ENCODE results near the gene LCE1A. TPM values are rescaled to one million over a fixed set of nuclear protein-coding genes. Genes with fewer than 3 reads are reported as not detected.
A peak's percentile ranks its signal among the peaks of the same experiment; 100 is the strongest.

The LCE1A gene
- total RNA-seq, 2 donors from 2014 or later, result not detected

DNA sequence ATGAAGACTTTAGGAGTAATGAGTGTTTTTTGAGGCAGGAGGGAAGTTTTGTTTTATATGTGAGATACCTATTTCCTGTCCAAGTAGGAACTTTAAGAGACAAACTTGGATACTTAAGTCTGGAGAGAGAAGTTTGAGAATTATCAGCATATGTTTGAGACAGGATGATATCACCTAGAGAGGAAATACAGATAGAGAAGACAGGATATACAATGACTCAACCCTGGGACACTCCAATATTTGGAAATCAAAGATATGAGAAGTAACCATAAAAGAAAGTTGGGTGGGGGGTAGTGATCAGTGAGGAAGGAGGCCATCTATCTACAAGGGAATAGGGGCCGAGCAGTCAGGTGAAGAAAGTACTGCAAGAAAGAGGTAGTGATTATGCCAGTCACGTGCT, 39.0 kb downstream of the LCE1A start:
- DNase-seq, result no peak

DNA sequence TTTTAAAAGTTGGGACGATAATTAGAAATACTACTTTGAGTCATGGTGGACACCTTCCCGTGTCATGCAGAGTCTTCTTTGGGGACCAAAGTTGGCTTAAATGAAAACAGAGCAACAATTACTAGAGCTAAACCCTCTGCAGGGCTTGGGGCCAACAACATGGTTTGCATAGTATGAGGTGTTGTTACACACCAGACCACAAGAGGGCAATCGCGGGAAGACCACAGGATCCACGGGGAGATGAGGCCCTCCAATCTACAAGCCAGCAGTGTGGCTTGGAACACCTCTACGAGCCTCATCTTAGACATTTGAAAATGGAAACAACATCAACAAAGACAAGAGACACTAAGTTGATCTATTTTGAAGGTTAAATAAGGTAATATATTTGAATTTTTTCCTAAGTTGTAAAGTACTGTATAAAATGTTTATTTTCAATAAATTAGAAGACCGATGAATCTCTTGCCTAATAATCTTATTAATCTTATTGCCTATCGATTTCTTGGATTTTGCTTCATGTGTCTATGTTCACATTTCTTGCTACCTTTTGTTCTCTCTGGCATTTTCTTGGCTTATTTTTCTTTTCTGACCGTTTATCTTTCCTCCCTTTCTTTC, 42.6 kb downstream of the LCE1A start:
- Histone ChIP-seq H3K9me3 (no peaks in the 10 kb centered on the region), H3K27me3 (no peaks in the 10 kb centered on the region), H3K27ac (no peak overlapping the region), H3K9ac (ENCODE audit: low read depth in 2 of 2, low read length in 2 of 2) (no peak overlapping the region), H3K4me1 (no peaks in the 10 kb centered on the region), H3K36me3 (no peaks in the 10 kb centered on the region), H3K4me3 (no peak overlapping the region)
- intact Hi-C loops (cut with DNase I), result loop anchor here (10.0 kb wide), 1 partner anchor 355 kb away; no protein-coding TSS in a partner anchor
- DNase-seq, result peak; percentile 69
- TF ChIP-seq, protein P1, sequence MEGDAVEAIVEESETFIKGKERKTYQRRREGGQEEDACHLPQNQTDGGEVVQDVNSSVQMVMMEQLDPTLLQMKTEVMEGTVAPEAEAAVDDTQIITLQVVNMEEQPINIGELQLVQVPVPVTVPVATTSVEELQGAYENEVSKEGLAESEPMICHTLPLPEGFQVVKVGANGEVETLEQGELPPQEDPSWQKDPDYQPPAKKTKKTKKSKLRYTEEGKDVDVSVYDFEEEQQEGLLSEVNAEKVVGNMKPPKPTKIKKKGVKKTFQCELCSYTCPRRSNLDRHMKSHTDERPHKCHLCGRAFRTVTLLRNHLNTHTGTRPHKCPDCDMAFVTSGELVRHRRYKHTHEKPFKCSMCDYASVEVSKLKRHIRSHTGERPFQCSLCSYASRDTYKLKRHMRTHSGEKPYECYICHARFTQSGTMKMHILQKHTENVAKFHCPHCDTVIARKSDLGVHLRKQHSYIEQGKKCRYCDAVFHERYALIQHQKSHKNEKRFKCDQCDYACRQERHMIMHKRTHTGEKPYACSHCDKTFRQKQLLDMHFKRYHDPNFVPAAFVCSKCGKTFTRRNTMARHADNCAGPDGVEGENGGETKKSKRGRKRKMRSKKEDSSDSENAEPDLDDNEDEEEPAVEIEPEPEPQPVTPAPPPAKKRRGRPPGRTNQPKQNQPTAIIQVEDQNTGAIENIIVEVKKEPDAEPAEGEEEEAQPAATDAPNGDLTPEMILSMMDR (IDR thresholded peaks at IDR 0.05), result peak; percentile 53

More for the DNA sequence above, 39.0 kb downstream of the LCE1A start:
- Histone ChIP-seq H3K9me3 (no peaks in the 10 kb centered on the region), H3K36me3 (no peaks in the 10 kb centered on the region), H3K27ac (no peak overlapping the region), H3K27me3 (no peaks in the 10 kb centered on the region), H3K9ac (ENCODE audit: low read depth in 2 of 2, low read length in 2 of 2) (no peak overlapping the region), H3K4me1 (no peaks in the 10 kb centered on the region), H3K4me3 (no peak overlapping the region)
- intact Hi-C loops (cut with DNase I), result no loop called here
- TF ChIP-seq, protein P1 (IDR thresholded peaks at IDR 0.05), result no peak

DNA sequence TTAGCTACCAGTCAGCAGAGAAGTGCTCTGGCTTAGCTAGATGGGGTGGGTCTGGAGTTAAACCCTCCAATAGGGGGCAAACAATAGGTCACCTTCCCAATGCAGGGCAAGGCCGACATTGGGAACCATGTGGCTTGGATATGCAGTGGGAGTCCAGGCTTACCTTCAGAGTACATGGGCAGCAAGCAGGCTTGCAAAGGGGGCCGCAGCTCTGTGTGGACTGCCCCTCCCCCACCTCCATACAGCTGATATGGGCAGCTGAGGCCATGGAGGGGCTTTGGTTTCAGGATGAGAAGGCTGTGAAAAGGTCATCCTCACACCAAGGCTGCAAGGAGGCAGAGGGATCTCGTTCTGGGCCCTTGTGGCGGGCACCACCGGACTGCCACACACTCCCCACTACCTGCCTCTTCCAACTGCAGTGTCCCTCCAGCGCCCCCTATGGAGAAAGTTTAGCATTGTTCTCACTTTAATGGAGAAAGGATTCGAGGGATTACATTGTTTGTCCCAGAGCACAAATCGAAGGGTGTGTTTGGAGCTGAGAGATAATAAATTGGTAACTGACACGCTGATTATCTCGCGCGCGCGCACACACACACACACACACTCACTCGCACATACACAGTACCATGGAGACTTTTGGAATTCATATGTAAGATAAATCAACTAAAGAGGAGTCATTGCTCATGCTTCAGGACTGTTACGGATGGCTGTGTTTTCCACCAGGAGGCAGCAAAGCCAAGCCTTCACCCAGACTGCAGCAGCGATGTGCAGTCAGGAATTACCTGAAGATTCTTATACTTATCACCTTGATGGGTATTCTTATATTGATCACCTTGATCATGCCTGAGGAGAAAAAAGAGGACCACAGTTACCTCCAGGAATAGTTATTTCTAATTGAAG, 43.8 kb downstream of the LCE1A start:
- H3K9ac ChIP-seq (ENCODE audit: low read depth in 2 of 2, low read length in 2 of 2), result no peak overlapping the region
- no peaks in the 10 kb centered on the region for H3K4me1 ChIP-seq
- no peaks in the 10 kb centered on the region for H3K9me3 ChIP-seq
- H3K36me3 ChIP-seq, result no peaks in the 10 kb centered on the region
- TF ChIP-seq, protein P1 (IDR thresholded peaks at IDR 0.05), result no peak
- H3K27me3 ChIP-seq, result no peaks in the 10 kb centered on the region
- no peak for DNase-seq
- no peak overlapping the region for H3K4me3 ChIP-seq
- no peak overlapping the region for H3K27ac ChIP-seq
- intact Hi-C loops (cut with DNase I), result loop anchor here (10.0 kb wide), 1 partner anchor 354 kb away; no protein-coding TSS in a partner anchor

DNA sequence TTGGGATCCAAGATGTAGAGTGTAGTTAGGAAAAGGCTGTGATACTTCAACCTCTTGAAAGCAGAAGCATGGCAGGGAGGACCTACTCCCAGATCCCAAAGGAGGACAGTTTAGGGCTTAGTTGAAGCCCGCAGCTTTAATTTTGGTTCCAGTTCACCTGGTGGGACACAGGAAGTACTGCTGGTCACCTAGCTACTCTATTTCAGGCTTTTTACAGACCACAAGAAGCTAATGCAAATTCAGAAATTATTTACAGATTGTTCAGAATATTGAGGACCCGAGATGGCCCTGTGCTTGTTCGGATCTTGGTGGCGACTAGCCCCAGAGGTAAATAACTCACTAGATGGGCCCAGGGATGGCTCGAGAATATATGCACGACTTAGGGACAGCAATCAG, 44.5 kb downstream of the LCE1A start:
- Histone ChIP-seq H3K9ac (ENCODE audit: low read depth in 2 of 2, low read length in 2 of 2) (no peak overlapping the region), H3K27me3 (no peaks in the 10 kb centered on the region), H3K4me3 (no peak overlapping the region), H3K9me3 (no peaks in the 10 kb centered on the region), H3K27ac (no peak overlapping the region), H3K36me3 (no peaks in the 10 kb centered on the region), H3K4me1 (no peaks in the 10 kb centered on the region)
- no peak for DNase-seq
- TF ChIP-seq, protein P1 (IDR thresholded peaks at IDR 0.05), result no peak
- intact Hi-C loops (cut with DNase I), result loop anchor here (10.0 kb wide), 1 partner anchor 353 kb away; no protein-coding TSS in a partner anchor

DNA sequence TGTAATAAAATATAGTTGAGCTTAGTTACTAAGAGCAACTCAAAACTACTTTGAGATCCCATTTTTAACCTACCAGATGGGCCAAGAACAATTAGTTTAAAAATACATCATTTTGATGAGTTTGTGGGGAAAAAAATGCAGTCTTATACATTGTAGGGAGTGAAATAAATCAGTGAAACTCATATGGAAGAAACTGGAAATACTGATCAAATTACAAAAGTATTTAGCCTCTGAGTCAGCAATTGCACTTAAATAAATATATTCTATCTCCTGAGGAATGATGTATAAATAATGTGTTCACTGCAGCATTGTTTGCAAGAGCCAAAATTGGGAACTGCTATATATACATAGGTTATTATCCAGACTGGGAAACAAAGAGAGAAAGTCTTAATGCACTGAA, 46.2 kb downstream of the LCE1A start:
- Histone ChIP-seq H3K9me3 (no peaks in the 10 kb centered on the region), H3K27me3 (no peaks in the 10 kb centered on the region), H3K36me3 (no peaks in the 10 kb centered on the region), H3K4me1 (no peaks in the 10 kb centered on the region), H3K27ac (no peak overlapping the region), H3K4me3 (no peak overlapping the region), H3K9ac (ENCODE audit: low read depth in 2 of 2, low read length in 2 of 2) (no peak overlapping the region)
- DNase-seq, result no peak
- TF ChIP-seq, protein P1 (IDR thresholded peaks at IDR 0.05), result no peak
- intact Hi-C loops (cut with DNase I), result loop anchor here (10.0 kb wide), 1 partner anchor 351 kb away; no protein-coding TSS in a partner anchor

Data from colonic mucosa (tissue), 4 donors.